ENCODE data around the gene MAD1L1. TPM values are rescaled to one million over a fixed set of nuclear protein-coding genes. Genes with fewer than 3 reads are reported as not detected.

MAD1L1 gene
- total RNA-seq, 1 experiment from 2014 or later: 46.7 TPM

GRCh38 chr7:2087744-2088143, 145.0 kb downstream of the MAD1L1 start:
- TF ChIP-seq CTCF (conservative IDR thresholded peaks at IDR 0.05; ENCODE audit: low read depth, low read length) (no peak), EZH2 (IDR thresholded peaks at IDR 0.05; ENCODE audit: borderline replicate concordance, low read depth, low read length, poor library complexity, severe bottlenecking) (no peak)
- no peaks in the 10 kb centered on the region for H3K9me3 ChIP-seq (ENCODE audit: low read depth, low read length, poor library complexity, severe bottlenecking)
- no peaks in the 10 kb centered on the region for H3K36me3 ChIP-seq (ENCODE audit: insufficient read depth, low read length, poor library complexity, severe bottlenecking)
- no peak for DNase-seq (ENCODE audit: low spot score)
- ChIA-PET CTCF (no interaction called here), POLR2A (ENCODE audit: low non-redundant PET) (no interaction called here)
- no TSS peak for BruUV-seq (replicated peaks)
- H3K4me1 ChIP-seq (ENCODE audit: insufficient read depth, low read length, poor library complexity, severe bottlenecking): no peaks in the 10 kb centered on the region
- H3K27me3 ChIP-seq (replicated peaks; ENCODE audit: insufficient read depth, low read depth, low read length, poor library complexity): no peaks in the 10 kb centered on the region
- H3K4me3 ChIP-seq (ENCODE audit: low read depth, low read length, poor library complexity, severe bottlenecking): no peak overlapping the region
- H3K27ac ChIP-seq (ENCODE audit: low read depth, low read length, poor library complexity, severe bottlenecking): no peak overlapping the region
- intact Hi-C loops (cut with micrococcal nuclease; ENCODE audit: unreplicated experiment): no loop called here

GRCh38 chr7:2086229-2086628, 146.5 kb downstream of the MAD1L1 start:
- Histone ChIP-seq H3K27me3 (replicated peaks; ENCODE audit: insufficient read depth, low read depth, low read length, poor library complexity) (no peaks in the 10 kb centered on the region), H3K9me3 (ENCODE audit: low read depth, low read length, poor library complexity, severe bottlenecking) (no peaks in the 10 kb centered on the region), H3K27ac (ENCODE audit: low read depth, low read length, poor library complexity, severe bottlenecking) (no peak overlapping the region), H3K4me3 (ENCODE audit: low read depth, low read length, poor library complexity, severe bottlenecking) (no peak overlapping the region), H3K4me1 (ENCODE audit: insufficient read depth, low read length, poor library complexity, severe bottlenecking) (no peaks in the 10 kb centered on the region), H3K36me3 (ENCODE audit: insufficient read depth, low read length, poor library complexity, severe bottlenecking) (no peaks in the 10 kb centered on the region)
- ChIA-PET POLR2A (ENCODE audit: low non-redundant PET) (no interaction called here), CTCF (no interaction called here)
- no TSS peak for BruUV-seq (replicated peaks)
- TF ChIP-seq EZH2 (IDR thresholded peaks at IDR 0.05; ENCODE audit: borderline replicate concordance, low read depth, low read length, poor library complexity, severe bottlenecking) (no peak), CTCF (conservative IDR thresholded peaks at IDR 0.05; ENCODE audit: low read depth, low read length) (no peak)
- no peak for DNase-seq (ENCODE audit: low spot score)
- intact Hi-C loops (cut with micrococcal nuclease; ENCODE audit: unreplicated experiment): no loop called here

- CTCF ChIA-PET: no interaction called here
- intact Hi-C loops (cut with micrococcal nuclease; ENCODE audit: unreplicated experiment): no loop called here
- no TSS peak for BruUV-seq (replicated peaks)
These were observed 146.9 kb downstream of the MAD1L1 start for GRCh38 chr7:2085804-2086203.

More at GRCh38 chr7:2085804-2086203, 146.9 kb downstream of the MAD1L1 start:
- Histone ChIP-seq H3K4me1 (ENCODE audit: insufficient read depth, low read length, poor library complexity, severe bottlenecking) (no peaks in the 10 kb centered on the region), H3K36me3 (ENCODE audit: insufficient read depth, low read length, poor library complexity, severe bottlenecking) (no peaks in the 10 kb centered on the region), H3K4me3 (ENCODE audit: low read depth, low read length, poor library complexity, severe bottlenecking) (no peak overlapping the region), H3K27ac (ENCODE audit: low read depth, low read length, poor library complexity, severe bottlenecking) (no peak overlapping the region), H3K9me3 (ENCODE audit: low read depth, low read length, poor library complexity, severe bottlenecking) (no peaks in the 10 kb centered on the region), H3K27me3 (replicated peaks; ENCODE audit: insufficient read depth, low read depth, low read length, poor library complexity) (no peaks in the 10 kb centered on the region)
- no peak for TF ChIP-seq EZH2 (IDR thresholded peaks at IDR 0.05; ENCODE audit: borderline replicate concordance, low read depth, low read length, poor library complexity, severe bottlenecking)
- TF ChIP-seq CTCF (conservative IDR thresholded peaks at IDR 0.05; ENCODE audit: low read depth, low read length): no peak
- POLR2A ChIA-PET (ENCODE audit: low non-redundant PET): no interaction called here
- no peak for DNase-seq (ENCODE audit: low spot score)
